ENCODE data around the gene CDC7. TPM values are rescaled to one million over a fixed set of nuclear protein-coding genes. Genes with fewer than 3 reads are reported as not detected.

CDC7 gene
- 4.6 to 7.4 TPM (median 6.6 TPM) in 5 replicates for total RNA-seq (2022; extraction: Qiagen RNA extraction; ENCODE audit: low read depth)

DNA sequence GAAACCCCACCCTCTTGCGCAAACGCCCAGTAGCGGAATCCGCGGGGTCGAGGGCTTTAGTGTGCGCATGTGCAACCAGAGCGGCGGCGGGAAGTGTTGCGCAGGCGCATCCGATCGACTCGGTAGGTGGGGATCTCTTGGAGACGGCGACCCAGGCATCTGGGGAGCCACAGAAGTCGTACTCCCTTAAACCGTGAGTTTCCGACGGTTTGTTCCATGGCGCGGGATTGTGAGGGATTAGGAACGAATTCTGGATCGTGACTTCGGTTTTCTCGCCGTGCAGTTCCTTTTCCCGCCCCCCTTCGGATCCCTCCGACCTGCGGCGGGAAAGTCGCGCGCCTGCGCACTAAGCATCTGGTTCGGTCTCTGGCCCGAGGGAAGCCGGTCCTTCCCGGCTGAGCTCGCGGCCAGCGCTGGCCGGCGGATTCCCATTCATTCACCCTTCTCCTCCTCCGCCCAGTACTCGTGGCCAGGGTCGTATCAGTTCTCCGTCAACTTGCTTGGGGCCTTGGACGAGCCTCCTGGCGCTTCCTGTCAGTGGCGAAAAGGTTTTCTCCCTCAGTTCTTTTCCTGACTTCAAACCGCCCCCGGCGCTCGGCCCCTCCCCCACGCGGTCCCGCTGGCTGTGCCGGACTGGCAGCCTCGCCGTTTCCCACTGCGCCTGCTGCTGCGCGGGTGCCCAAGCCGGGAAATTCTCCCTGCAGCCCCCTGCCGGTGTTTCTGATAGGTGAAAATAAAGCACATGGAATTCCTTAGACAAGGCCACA is at the start of gene CDC7:
CDC7 (plus strand) TSS at position 96 of the 767 bp plus-strand sequence. CDS start 866 bp downstream, outside the sequence.

Other genes with a start within 250 kb of the CDC7 start
- 0.05 to 0.09 TPM (median 0.08 TPM) in 3 of 5 replicates, not detected in the others for gene HFM1, start 96.0 kb upstream of the CDC7 start, total RNA-seq (2022; extraction: Qiagen RNA extraction; ENCODE audit: low read depth)

Data from A549 treated with DMSO at 1 μM for 4 hours (cell line).